GM12864 (cell line): ENCODE data around the gene CYB561D2.
A peak's percentile ranks its signal among the peaks of the same experiment; 100 is the strongest.

Source experiments
- DNase-seq: peaks from one replicate; pipeline ENCODE4 v3.0.0-alpha.2; 2011; ENCODE audit warnings: low read depth
- H3K4me3 ChIP-seq: 2 replicates; pipeline ENCODE4 v1.5.1; 2011; ENCODE audit warnings: mild to moderate bottlenecking, low read depth, low read length, control low read depth
- TF ChIP-seq, protein P1 (sequence below): IDR thresholded peaks from 2 replicates; pipeline ENCODE4 v1.5.1; 2011; ENCODE audit warnings: low read depth, mild to moderate bottlenecking, moderate library complexity, low read length, control low read depth, inconsistent platforms; ENCODE audit errors: missing control alignments

CYB561D2 gene

GRCh38 chr3:50319894-50320625, 30.6 kb upstream of the CYB561D2 start:
- no peak for DNase-seq
- peak overlapping the region; percentile 61 for H3K4me3 ChIP-seq
- TF ChIP-seq, protein P1, sequence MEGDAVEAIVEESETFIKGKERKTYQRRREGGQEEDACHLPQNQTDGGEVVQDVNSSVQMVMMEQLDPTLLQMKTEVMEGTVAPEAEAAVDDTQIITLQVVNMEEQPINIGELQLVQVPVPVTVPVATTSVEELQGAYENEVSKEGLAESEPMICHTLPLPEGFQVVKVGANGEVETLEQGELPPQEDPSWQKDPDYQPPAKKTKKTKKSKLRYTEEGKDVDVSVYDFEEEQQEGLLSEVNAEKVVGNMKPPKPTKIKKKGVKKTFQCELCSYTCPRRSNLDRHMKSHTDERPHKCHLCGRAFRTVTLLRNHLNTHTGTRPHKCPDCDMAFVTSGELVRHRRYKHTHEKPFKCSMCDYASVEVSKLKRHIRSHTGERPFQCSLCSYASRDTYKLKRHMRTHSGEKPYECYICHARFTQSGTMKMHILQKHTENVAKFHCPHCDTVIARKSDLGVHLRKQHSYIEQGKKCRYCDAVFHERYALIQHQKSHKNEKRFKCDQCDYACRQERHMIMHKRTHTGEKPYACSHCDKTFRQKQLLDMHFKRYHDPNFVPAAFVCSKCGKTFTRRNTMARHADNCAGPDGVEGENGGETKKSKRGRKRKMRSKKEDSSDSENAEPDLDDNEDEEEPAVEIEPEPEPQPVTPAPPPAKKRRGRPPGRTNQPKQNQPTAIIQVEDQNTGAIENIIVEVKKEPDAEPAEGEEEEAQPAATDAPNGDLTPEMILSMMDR = no peak

- peak overlapping the region; percentile 61 for H3K4me3 ChIP-seq
- TF ChIP-seq, protein P1 = no peak
- no peak for DNase-seq
These were observed 29.8 kb upstream of the CYB561D2 start for GRCh38 chr3:50320853-50321335.

GRCh38 chr3:50321336-50322114, 29.1 kb upstream of the CYB561D2 start:
- TF ChIP-seq, protein P1 = peak; percentile 60
- DNase-seq = no peak
- peak overlapping the region; percentile 61 for H3K4me3 ChIP-seq

- DNase-seq = no peak
- peak overlapping the region; percentile 61 for H3K4me3 ChIP-seq
- TF ChIP-seq, protein P1 = no peak
These were observed 28.6 kb upstream of the CYB561D2 start for GRCh38 chr3:50322115-50322385.

DNA sequence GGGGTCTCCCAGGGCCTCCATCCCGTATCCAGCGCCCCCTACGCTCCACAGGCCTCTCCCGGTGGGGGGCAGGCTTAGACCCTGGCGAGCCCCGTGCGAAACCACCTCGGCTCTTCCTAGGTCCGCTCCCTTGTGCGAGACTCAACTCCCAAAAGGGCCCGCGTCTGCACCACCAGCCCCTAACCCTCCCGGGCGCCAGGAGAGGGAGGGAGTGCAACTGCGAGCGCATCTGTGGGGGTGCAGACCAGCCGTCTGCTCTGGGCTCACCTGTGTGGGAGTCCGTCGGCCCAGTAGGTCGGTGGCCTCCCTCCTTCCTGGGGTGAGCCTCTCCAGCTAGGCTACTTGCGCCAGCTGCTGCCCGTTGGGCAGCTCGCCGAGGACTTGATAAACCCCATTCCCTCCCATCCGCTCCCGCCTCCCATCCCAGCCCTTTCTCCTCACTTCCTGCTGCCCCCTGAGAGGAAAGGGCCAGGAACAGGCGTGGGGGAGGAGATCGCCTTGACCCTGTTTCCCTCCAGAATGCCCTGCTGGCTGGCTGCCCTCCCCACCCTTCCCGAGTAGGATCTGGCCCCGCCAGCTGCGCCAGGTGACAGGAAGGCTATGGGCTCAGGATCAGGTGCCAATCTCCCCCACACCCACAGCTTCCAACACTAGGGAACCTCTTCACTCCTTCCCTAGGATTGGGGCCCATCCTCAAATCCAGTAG, 28.1 kb upstream of the CYB561D2 start, which contains the start of gene HYAL2:
HYAL2 (minus strand) TSS at position 360 of the 706 bp plus-strand sequence. CDS start 2,256 bp downstream, outside the sequence.
- TF ChIP-seq, protein P1 = no peak

GRCh38 chr3:50323092-50323600, 27.5 kb upstream of the CYB561D2 start:
- DNase-seq = no peak
- TF ChIP-seq, protein P1 = no peak
- no peak overlapping the region for H3K4me3 ChIP-seq

More for the DNA sequence above, 28.1 kb upstream of the CYB561D2 start, which contains the start of gene HYAL2:
- no peak for DNase-seq
- H3K4me3 ChIP-seq = peak within 1 kb of the TSS; percentile 61
